GM03348 (cell line): ENCODE measurements around the gene NME9.
"Not testable (repeated sequence)": the region's sequence is repeated elsewhere in the genome, so short reads cannot be mapped to it uniquely, and the experiment has no call there.

ENCODE experiments used
- DNase-seq: peaks from one replicate; pipeline ENCODE4 v3.0.0; 2012; ENCODE audit warnings: low spot score

NME9 gene, protein sequence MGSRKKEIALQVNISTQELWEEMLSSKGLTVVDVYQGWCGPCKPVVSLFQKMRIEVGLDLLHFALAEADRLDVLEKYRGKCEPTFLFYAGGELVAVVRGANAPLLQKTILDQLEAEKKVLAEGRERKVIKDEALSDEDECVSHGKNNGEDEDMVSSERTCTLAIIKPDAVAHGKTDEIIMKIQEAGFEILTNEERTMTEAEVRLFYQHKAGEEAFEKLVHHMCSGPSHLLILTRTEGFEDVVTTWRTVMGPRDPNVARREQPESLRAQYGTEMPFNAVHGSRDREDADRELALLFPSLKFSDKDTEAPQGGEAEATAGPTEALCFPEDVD

DNA sequence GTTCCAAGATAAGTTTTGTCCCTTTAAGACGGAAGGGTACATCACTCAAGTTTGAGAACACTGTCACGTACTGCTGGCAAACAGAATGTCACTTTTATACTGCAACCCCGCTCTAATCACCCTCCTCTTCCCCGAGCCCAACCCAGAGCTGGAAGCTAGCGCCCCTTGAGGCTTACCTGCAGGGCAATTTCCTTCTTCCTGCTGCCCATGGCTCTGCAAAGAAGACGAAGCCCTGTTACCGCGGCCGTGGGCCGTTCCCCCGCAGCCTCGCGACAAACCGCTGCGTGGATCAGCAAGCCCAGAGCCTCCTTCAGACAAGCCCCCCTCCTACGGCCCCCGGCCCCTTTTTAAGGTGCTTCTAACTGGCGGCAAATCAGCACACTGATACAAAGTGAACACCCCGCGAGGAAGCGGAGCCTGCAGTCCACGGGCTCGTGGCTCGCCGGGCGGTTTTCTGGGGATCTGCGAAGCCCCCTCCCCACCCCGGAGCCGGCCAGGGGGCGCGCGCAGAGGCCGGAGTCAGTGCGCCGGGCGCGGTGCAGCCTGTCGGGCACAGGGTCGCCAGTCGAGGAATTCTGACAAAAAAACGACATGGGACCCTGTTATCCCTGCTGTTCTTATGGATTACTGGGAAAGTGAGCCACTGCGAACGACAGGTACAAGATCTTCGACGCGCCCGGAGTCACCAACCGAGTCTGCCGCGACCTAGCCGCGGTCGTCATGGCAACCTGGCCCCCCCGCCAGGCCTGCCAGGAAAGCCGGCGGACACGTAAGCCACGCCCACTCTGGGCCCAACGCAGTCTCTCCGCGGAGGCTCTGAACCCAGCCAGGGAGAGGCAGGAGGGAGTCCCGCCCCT lies at the start of gene NME9:
NME9 (minus strand) TSS at position 725 of the 857 bp plus-strand sequence; CDS start at position 209, 516 bp downstream.
- peak; percentile 91 for DNase-seq

DNA sequence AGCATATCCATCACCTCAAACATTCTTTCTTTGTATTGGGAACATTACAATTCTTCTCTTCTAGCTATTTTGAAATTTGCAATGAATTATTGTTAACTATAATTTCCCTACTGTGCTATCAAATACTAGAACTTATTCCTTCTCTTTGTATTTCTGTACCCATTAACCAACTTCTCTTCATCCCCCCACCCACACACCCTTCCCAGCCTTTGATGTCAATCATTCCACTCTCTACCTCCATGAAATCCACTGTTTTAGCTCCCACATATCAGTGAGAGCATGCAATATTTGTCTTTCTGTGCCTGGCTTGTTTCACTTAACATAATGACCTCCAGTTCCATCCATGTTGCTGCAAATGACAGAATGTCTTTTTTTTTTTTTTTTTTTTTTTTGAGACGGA lies 49.3 kb upstream of the NME9 start:
- no peak for DNase-seq

DNA sequence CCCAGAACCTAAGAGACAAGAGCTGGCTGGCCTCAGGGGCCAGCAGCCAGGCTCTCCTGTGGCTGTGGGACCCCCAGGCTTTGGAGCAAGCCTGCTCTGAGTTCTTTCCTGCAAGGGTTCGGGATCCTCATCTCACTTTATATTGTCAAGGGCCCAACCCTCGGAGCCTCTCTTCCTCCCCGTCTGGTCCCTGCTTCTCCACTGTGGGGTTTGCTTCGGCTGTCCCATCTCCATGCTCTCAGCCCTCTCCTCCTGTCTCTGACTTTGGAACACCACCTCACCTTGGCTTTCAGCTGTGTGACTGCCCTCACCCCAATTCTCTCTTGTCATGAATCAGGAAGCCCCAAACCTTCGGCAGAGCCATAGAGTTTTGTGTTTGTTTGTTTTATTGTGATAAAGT lies 48.7 kb upstream of the NME9 start:
- DNase-seq, result no peak

DNA sequence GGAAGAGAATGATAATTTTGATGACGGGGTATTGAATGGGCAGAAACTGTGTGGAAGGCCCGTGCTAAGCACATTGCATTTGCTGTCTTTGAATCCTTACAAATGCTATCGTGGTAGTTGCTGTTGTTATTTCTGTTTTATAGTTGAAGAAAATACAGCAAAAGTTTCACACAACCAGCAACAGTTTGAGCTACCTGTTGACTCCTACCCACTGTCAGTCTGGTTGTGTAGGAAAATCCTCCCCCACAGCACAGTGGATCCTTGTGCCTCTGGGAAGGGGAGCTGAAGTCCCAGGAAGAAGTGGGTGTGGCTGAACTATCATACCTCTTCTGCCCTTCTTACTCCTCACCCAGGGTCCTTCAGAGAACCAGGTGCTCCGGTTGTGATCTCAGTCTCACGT lies 48.2 kb upstream of the NME9 start:
- no peak for DNase-seq

DNA sequence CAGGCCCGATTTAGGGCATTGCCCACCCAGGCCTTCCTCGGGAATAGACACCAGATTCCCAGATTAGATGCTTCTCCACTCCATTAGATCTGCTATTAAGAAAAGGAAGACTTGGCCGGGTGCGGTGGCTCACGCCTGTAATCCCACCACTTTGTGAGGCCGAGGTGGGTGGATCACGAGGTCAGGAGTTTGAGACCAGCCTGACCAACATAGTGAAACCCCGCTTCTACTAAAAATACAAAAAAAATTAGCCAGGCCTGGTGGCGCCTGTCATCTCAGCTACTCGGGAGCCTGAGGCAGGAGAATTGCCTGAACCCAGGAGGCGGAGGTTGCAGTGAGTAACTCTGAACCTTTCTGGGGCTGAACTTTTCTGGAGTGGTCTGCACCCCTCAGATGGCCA lies 47.6 kb upstream of the NME9 start:
- DNase-seq, result not testable (repeated sequence)

DNA sequence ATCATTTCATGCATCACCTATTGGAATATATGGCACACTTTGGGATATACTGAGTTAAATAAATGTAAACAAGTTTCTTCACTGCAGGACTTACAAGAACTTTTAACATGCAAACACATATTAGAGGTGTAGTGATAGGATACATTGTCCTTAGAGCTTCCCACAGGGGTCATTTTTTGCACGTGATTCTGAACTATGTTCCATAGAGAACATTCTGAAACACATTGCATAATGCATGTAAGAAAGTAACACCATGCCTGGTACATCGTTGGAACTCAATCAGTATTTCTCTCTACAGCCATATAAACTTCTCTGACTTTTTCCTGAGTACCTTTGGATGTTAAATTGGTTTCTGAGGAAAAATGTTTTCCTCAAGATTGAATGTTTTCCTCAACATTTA lies 47.0 kb upstream of the NME9 start:
- no peak for DNase-seq

DNA sequence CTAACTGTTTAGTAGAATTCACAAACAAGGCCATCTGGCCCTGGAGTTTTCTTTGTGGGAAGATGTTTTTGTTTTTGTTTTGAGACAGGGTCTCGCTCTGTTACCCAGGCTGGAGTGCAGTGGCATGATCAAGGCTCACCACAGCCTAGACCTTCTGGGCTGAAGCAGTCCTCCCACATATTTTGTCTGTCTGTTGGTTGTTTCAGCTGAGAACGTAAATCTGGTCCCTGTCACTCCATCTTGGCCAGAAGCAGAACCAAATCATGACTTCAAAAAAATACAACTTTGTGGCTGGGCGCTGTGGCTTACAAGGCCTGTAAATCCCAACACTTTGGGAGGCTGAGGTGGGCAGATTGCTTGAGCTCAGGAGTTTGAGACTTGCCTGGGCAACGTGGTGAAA lies 45.8 kb upstream of the NME9 start:
- no peak for DNase-seq

DNA sequence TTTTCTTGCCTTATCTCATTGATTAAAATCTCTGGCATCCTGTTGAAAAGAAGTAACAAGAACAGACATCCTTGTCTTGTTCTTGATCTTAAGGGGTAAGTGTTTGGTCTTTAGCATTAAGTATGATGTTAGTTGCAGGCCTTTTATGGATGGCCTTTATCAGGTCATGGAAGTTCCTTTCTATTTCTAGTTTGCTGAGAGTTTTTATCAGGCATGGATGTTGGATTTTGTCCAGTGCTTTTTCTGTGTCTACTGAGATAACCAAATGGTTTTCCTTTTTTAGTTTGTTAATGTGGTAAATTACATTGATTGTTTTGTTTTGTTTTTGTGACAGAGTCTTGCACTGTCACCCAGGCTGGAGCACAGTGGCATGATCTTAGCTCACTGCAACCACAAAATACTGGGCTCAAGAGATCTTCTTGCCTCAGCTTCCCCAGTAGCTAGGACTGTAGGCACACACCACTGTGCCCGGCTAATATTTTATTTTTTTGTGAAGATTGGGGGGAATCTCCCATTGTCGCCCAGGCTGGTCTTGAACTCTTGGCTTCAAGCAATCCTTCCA lies 45.0 kb upstream of the NME9 start:
- no peak for DNase-seq

DNA sequence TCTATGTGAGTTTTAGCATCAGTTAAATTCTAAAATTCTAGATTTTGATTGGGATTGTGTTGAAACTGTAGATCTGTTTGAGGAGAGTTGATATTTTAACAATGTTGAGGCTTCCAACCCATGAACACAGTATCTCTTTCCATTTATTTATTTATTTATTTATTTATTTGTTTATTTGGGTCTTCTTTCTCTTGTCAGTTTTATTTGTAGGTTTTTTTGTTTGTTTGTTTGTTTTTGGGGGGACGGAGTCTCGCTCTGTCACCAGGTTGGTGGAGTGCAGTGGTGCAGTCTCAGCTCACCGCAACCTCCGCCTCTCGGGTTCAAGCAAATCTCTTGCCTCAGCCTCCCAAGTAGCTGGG lies 44.1 kb upstream of the NME9 start:
- DNase-seq, result no peak

DNA sequence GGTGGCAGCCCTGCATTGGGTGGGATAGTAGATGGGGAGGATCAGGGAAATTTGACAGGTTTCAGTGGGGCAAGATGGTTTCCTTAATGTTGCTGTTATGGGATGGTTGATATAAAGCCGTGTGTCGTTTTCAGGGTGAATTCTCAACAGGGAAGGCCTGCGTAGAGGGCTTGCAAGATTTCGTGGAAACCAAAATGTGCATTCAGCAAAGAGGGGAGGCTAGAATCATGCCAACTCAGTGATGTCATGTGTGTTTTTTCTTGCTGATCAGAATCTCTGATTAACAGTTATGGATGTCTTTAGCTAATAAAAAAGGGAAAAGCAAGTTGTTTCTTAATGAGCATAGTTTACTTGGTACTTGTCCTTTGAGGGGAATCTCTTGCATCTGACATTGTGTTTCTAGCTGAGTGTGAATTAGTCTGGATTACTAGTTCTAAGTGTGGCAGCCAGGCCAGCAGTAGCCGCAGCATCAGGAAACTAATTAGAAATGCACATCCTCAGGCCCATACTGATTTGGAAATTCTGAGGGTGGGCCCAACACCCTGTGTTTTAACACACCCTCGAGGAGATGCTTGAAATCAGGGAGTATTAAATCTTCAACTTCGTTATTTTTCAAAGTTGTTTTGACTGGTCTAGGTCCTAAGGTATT lies 43.6 kb upstream of the NME9 start:
- DNase-seq, result no peak

DNA sequence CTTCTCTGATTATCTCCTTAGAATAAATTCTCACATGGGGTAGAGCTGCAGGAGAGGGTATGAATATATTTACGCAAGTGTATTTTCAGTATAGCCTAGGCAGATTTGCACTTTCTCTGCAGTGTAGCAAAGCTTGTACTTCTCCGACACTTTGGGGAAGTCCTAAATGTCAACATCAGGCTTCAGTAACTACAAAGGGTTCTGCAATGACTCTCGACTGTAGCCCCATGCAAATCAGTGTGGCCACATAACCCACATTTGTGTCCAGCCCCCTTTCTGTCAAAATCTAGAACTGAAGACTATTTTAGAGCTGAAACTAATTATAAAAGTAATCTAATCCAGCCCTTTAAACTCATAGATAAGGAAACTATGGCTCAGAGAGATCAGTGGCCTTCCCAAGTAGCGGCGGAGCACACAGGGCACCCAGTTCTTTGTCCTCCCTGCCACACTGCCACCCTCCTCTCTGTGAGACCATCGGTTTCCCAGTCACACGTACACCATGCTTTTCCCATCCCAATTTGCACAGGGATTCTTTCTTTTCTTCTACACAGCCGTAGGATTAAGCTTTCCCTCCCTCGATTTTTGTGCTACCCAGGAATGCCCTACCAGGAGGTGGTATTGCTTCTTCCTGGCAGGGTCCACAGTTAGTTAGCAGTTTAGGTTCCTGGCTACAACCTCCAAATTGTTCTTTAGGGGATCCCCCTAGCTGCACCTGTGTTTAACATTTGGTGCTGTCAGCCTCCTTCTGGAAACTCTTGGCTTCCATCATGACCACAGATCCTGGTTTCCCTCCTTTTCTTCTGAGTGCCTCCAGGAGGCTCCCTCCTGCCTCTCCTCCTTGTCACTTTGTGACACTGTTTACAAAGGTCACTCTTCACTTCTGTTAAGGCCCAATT lies 41.7 kb upstream of the NME9 start:
- no peak for DNase-seq

DNA sequence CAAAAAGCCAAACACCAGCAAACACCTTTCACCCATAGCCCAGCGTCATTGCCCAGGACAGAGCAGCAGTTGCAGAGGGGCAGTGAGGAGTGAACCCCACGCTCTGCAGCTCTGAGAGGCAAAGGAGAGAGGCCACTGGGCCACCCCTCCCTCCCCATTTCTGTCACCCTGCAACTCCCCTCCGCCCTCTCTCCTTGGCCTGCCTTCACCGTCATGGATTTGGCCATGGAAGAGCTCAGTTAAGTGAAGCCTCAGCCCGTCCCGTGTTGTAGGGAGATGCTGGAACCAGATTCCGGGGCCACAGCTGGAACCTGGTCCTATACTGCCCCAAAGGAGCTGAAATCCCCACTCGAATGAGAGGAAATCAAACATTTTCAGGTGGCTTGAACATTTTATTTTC lies 40.7 kb upstream of the NME9 start:
- DNase-seq, result no peak

DNA sequence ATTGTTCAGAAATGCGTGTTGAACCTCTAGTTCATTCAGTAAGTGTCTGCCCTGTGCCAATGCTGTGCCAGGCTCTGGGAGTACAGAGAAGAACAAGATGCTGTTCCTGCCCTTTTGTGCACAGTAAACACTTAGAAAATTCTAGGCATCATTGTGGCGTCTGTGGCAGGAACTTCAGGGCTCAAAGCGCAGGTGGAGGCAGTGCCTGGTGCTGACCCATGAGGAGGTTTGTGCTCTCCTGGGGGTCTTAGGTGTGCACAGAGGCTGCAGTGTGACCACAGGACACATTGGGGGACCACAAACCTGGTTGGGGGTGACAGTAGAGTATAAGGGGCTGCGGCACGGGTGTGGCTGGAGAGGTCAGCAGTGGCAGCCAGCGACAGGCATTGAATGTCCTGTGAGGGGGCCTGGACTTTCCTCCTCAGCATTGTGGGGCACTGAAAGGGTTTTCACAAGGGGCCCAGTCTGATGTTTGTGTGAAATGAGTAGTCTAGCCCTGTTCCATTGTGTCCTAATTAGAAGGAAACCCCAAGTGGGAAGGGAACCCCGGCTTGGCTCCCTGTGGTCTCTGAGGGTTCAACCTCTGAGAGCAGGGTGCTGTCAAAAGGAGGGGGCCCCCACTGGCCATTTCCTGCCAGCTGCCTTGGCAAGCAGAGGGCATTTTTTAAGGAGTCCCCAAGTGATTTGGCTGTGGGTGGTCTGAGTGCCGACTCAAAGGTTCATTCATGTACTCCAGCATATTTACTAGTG lies 39.7 kb upstream of the NME9 start:
- no peak for DNase-seq

DNA sequence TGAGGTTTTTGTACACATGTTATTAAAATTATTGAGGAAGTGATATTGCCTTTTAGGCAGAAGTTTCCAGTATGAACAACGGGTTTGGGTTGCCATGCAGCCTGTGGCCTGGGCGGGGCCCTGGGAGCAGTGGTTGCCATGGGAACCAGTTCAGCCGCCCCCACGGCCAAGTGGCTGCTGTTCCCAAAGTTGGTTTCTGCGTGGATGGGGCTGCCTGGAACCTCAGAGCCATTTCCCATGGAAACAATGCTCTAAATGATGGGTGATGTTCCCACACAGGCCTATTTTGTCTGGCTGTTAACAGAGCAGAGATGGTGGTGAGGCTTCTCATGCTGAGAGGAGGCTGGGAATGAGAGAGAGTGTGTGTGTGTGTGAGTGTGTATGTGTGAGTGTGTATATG lies 38.3 kb upstream of the NME9 start:
- peak; percentile 80 for DNase-seq

DNA sequence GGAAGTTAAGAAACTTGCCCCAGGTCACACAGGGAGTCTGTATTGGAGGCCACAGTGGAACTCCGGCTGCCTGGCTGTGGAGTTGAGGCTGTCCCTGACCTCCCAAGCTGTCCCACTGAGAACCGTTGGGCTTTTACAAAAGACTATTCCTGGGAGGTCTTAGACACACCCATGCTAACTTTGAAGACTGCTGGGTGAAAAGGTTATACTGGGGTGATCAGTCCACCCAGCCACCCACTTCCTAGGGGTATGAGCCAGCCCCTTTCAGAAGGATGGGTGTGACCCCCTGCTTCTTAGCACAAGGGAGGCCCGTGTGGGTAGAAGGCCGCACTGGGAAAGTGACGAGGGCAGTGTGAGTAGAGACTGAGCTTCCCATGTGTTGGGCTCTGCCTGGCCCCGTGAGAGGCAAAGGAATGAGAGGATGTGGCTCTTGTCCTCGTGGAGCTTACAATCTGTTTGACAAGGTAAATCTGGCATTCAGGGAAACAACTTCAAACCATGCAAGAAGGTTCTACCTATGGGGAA lies 37.7 kb upstream of the NME9 start:
- no peak for DNase-seq

DNA sequence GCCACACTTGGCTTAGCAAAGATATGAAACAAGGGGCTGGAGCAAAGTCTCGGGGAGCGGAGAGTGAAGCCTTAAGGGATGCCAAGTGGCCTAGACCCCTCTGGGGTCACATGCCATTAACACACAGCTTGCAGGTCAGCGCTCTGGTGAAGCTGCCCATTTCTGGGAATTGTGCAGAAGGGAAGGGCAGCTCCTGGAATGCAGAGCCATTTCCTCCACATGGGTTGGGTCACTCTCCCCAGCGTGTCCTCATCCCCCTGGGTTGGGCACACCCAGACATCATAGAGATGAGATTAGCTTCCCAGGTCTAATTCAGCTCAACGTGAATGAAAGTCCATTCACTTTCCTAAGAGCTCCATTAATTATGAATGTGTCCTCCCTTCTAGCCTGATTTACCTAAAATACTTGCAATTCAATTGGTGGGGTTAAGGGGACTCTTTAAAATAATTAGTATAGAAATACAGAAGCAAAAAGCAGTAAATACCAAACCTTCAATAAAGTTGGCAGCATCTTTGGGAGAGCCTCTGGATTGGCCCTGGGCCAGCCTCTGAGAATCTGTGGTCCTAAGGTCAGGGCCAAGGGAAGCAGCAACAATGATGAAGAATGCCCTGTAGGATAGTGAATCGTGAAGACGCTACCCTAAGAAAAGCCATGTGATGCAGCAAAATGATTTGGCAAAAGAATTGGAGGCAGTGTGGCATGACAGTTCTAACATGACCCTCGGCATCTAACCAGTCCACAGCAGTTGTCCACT lies 36.5 kb upstream of the NME9 start:
- no peak for DNase-seq

DNA sequence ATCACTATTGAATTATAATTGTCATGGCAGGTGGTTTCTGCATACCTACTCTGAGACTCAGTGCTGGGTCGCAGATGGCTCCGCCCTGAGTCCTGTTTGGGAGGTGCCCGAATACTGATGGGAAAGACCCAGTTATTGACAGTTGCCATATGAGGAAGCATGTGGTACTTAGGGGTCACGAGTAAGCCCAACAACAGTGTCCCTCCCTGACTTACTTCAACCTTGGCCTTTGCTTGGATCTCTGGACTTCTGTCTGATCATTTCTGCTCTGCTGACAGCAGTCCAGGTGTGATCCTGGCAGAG lies 35.6 kb upstream of the NME9 start:
- DNase-seq, result no peak

DNA sequence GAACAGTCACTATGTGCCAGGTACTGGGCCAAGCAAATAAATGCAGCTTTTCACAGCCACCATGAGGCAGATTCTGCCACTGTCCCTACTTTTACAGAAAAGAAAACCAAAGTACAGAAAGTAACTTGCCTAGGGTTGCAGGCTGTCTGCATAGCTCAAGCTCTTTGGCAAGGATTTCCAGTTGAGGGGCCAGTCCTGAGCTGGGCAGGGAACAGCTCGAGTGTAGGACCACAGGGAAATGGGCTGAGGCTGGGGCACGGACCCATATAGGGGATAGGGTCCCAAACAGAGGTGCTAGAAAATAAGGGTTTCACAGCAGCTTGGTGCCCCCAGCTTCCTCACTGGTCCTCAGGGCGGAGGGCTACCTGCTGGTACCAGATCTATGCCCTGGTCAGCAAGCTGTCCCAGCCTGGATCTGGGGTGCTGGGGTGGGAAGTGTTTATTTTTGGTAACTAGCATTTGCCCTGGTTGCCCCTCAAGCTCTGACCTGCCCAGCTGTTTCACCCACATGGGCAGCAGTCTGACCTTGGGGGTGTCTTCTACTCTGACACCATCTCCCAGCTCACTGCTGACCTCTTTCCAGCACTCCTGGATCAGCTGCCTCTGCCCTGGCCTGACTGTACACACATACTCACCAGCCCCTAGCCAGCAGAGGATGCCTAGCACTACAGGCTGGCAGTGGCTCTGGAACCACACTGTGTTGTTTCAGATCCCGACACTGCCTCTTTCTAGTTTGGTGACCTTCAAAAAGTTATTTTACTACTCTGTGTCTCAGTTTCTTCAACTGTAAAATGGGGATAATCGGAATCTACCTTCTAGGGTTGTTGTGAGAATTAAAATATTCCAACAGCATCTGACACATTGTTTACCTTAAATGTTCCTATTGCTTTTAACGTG lies 35.0 kb upstream of the NME9 start:
- no peak for DNase-seq

DNA sequence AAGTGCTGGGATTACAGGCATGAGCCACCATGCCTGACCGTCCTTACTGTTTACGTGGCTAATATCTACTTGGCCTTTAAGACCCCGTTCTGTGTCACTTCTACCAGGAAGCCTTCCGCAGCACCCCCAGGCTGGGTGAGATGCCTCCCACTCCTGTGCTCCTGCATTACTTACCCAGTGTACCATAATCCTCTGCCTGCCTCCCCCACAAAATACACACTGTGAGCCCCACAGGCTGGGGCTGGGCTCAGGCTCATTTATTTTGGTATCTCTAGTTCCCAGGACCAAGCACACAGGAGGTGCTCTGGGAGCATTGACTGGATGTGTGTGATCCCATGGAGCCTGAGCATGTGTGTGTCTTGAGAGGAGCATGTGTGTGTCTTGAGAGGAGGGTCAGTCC lies 33.7 kb upstream of the NME9 start:
- no peak for DNase-seq
